GM04504 (cell line): Measurements from ENCODE around the gene RGCC.
"Not testable (repeated sequence)": the region's sequence is repeated elsewhere in the genome, so short reads cannot be mapped to it uniquely, and the experiment has no call there.

Source experiments
- DNase-seq: peaks from one replicate; pipeline ENCODE4 v3.0.0-alpha.2; 2012; ENCODE audit warnings: low read depth

RGCC gene

GRCh38 chr13:41456768-41457588 lies at the start of gene RGCC:
RGCC (plus strand) TSS chr13:41457550; CDS start chr13:41457708, 158 bp downstream.
- peak; percentile 16 for DNase-seq

DNA sequence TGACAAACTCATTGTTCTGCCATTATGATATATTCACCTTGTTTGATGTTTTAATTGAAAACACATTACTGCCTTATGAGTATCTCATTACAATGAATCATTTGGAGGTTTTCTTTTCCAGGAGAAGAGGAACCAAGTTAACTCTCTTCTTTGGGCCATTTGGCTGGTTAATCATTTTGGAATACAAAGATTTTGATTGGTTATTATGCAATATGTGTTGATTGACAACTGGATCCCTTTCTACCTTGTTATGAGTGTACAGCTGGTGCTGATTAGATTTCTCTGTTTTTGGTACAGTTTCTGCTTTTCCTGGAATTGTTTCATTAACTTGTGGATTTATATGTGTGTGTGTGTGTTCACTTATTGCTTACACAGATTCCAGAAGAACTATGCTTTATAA lies 49.2 kb upstream of the RGCC start:
- DNase-seq: no peak

- no peak for DNase-seq
Measured at GRCh38 chr13:41408746-41409145, 48.6 kb upstream of the RGCC start.

DNA sequence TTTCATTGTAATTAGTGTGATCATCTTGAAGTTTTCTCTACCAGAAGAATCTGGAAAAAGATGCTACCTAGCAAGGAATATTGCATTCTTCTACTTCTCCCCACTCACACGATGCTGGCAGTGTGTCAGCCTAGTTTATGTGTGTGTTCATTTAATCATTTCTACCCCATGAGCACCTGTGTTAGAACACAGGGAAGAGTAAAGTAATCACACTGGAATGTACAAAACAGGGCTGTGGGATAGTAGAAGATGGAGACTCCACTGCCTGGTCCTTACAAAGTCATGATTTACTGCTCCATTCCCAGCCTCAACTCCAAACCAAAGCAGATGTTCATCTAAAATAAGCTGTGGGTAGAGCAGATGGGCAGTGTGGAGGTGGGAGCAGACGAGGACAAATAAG lies 47.7 kb upstream of the RGCC start:
- no peak for DNase-seq

DNA sequence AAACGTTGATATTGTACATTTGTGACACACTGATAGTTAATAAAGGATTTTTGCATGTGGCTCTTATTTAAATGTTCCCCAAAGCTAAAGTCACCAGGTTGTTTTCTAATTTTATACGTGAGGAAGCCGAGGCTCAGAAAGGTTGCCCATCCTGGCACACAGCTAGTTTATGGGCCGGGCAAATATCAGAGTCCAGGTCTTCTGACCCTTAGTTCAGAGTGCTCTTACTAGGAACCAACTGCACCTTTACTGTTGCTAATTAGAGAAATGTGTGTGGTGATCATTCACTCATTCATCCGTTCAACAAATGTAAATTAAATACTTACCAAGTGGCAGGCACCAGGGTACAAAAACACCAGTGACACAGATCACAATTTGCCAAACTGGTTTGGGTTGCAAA lies 46.3 kb upstream of the RGCC start:
- DNase-seq: no peak

- DNase-seq: peak; percentile 47
Measured at GRCh38 chr13:41411522-41411921, 45.8 kb upstream of the RGCC start.

- DNase-seq: no peak
Measured at GRCh38 chr13:41413872-41414271, 43.5 kb upstream of the RGCC start.

DNA sequence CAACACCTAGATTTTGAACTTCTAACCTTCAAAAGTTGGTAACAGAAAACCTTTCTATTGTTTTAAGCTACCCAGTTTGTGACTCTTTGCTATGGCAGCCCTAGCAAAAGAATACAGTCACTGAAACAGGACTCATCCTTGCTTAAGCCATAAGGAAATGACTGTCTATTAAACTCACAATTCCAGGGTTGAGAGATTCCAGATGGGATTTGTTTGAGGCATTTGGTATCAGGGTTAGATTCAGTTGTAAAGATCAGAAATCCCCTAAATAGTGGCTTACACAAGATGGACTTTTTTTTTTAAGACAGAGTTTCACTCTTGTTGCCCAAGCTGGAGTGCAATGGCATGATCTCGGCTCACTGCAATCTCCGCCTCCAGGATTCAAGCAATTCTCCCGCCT lies 41.1 kb upstream of the RGCC start:
- DNase-seq: peak; percentile 31

GRCh38 chr13:41418027-41418426 lies 39.3 kb upstream of the RGCC start:
- peak; percentile 73 for DNase-seq

- DNase-seq: no peak
Measured at GRCh38 chr13:41418731-41419130, 38.6 kb upstream of the RGCC start.

- DNase-seq: no peak
Measured at GRCh38 chr13:41419206-41419605, 38.1 kb upstream of the RGCC start.

GRCh38 chr13:41420146-41420545 lies 37.2 kb upstream of the RGCC start:
- no peak for DNase-seq

- not testable (repeated sequence) for DNase-seq
Measured at GRCh38 chr13:41421330-41421729, 36.0 kb upstream of the RGCC start.

DNA sequence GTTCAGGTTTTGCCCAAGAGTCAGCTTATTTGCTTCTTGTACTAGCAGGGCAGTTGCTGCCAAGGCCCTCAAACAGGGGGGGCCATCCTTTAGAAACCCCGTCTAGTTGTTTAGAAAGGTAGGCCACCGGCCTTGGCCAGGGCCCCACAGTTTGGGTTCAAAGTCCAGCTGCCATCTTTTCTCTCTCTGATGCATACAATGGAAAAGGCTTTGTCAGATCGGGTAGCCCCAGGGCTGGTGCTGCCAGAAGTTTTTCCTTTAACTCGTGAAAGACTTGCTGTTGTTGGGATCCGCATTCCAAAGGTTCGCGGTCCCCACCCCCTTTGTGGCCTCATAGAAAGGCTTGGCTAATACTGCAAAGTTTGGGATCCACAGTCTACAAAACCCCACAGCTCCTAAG lies 35.4 kb upstream of the RGCC start:
- not testable (repeated sequence) for DNase-seq

GRCh38 chr13:41423259-41423658 lies 34.1 kb upstream of the RGCC start:
- DNase-seq: not testable (repeated sequence)

DNA sequence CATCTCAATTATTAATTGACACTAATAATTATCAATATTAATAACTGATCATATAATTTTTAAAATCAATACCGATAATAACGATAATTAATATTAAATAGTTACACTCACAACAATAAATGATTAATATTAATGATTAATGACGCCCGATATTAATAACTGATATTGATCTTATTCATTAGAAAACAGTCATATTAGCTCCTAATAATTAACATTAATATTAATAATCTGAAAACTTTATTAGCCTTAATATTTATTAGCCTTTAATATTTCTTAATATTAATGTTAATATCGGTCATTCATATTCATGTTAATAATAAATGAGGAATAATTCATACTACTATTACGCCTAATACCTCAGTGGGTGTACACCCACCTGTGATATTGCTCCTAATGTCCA lies 32.7 kb upstream of the RGCC start:
- DNase-seq: not testable (repeated sequence)

DNA sequence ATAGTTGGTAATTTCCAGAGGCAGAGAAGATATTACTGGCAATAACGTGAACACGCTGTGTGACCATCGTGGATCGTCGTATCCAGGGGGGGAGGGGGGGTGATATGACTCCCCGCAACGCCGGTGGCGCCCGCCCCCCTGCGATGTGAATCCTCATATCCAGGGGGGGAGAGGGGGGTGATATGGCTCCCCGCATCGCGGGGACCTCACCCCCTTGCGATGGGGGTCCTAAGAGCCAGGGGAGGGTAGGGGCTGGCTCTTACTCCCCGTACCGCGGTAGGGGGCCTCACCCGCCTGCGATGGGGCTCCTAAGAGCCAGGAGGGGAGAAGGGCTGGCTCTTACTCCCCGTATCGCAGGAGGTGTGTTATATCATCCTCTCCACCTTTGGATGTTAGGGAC lies 31.3 kb upstream of the RGCC start:
- no peak for DNase-seq

GRCh38 chr13:41427666-41428065 lies 29.7 kb upstream of the RGCC start:
- no peak for DNase-seq

DNA sequence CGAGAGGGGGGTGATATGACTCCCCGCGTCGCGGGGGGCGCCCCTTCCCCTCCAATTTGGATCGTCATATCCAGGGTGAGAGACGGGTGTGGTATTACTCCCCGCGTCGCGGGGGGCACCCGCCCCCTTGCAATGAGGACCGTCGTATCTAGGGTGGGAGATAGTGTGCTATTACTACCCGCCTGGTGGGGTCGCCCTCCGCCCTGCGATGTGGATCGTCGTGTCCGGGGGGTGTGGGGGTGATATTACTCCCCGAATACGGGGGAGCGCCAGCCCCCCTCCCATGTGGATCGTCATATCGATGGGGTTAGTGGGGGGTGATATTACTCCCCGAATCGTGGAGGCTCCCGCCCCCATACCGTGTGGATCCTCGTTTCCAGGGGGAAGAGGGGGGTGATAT lies 29.2 kb upstream of the RGCC start:
- no peak for DNase-seq

- not testable (repeated sequence) for DNase-seq
Measured at GRCh38 chr13:41434030-41434429, 23.3 kb upstream of the RGCC start.

DNA sequence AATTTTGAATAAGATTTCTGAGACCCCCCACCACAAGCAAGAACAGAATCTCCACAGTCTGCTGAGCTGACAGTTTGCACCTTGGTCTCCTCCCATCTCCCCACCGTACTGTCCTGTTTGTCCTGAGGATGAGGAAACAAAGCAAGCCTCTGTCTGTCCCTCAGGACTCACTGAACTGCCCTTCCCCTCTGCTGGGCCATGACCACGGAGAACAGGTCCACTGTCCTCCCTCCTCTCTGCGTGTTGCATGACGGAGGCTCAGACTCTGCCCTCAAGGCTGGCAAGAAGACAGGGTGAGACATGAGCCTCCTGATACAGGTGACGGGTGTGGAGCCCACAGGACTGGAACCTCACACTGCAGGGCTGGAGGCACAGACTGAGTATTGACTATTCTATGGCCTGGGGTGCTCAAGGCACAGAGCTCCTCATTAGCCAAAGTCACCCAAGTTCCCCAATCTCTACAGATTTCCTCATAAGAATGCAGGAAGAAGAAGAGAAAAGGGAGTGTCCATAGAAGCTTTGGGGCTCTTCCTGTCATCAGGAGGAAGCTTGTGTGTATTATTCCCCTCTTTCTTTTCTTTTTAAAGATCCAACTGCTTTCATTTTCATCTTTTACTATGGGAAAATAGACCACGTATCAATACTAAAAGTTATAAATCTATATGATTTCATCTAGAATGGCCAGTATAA lies 22.4 kb upstream of the RGCC start:
- no peak for DNase-seq

GRCh38 chr13:41443969-41444368 lies 13.4 kb upstream of the RGCC start:
- DNase-seq: no peak

DNA sequence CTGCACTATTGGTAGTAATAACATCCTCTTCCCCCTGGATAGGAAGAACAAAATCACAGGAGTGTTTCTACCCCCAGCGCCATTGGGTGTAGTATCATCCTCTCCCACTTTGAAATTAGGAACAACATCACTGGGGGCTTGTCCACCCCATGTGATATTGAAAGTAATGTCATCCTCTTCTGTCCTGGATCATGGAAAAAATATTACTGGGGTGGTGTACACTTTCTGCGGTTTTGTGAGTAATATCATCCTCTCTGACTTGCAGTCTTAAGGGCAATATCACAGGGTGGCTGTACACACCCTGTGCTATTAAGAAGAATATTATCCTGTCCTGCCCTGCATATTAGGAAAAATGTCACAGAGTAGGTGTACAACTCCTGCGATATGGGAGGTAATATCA lies 4.9 kb upstream of the RGCC start:
- no peak for DNase-seq

DNA sequence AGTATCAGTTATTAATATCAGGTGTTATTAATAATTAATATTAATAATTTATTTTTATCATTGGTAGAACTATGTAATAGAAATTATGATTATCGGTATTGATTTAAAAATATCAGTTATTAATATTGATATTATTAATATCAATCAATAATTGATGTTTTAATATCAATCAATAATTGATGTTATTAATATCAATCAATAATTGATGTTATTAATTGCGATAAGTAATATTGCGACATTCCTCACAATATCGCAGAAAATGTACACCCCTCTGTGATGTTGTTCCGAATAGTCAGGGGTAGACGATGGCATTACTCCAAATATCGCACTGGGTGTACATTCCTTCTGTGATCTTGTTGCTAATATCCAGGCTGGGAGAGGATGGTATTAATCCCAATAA lies 3.7 kb upstream of the RGCC start:
- no peak for DNase-seq
